ENCODE data around the gene KIAA1755. TPM values are rescaled to one million over a fixed set of nuclear protein-coding genes. Genes with fewer than 3 reads are reported as not detected.

Gene KIAA1755
- 0.66 and 2.7 TPM in 2 replicates for total RNA-seq

DNA sequence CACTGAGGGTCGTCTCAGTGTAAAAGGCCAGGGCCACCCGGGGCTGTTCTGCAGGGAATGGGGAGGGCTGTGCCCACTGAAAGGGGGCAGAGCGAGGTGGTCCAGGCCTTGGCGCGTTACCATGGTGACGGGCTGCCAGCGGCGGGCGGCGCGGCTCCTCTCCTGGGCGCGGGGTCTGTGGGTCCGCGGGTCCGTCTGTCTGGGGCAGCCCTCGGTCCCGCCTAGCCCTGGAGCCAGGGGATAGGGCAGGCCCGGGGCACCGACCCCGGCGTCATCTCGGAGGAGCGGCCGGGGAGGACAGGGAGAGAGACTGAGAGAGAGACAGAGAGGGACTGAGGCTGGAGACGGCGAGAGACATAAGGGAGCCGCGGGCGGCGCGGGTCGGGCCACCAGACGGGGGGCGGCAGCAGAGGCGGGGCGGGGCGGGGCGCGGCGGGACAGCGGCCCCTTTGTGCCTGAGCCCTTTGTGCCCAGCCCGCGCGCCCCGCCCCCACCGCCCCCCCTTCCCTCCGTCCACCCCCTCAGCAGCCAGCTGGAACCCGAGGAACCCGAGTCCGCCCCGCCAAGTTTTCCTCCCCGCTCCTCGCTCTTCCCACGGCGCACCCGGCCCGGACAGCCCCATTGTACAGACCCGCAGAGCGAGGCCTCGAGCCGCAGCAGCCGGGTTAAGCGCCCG is at the start of gene KIAA1755:
Gene KIAA1755, minus strand, starts transcription at position 358 of the 676 bp plus-strand sequence. Its CDS starts 235 bp downstream, at position 123.

GRCh38 chr20:38303908-38304379 is 43.4 kb upstream of the KIAA1755 start, which contains the start of gene BPI:
BPI (plus strand) TSS chr20:38304156; CDS start chr20:38304224, 68 bp downstream.

DNA sequence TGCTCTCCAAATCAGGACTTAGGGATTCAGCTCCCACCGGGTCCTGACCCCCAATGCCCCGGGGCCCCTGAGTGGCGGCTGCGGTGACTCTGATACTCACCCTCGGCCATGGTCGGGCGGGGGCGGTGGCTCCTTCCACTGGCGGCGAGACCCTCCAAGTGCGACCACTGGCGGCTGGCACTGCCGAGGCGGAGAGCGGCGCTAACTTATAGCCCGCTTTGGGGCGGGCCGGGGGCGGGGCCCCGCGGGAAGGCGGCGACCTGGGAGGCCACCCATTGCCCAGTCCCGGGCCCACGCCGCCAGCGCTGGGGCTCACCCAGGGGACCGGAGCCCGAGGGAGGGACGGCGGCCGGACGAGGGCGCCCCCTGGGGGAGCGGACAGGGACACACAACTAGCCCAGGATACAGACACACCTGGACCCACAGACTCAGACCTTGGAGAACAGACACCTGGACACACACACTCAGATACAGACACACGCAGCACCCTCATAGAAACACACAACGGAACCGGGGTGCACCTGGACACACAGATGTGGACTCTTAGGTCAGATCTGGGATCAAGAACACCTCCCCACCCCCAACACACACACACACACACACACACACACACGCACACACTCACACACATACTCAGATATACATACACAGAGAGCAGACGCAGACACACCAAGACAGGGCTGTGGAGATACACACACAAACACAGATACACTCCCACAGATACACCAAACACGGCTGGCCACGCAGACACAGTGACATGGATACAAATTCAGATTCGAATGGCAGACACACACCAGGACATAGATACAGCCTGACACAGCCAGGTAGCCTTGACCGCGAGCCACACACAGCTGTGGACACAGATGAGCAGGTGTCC is 95.2 kb downstream of the KIAA1755 start, which contains the start of gene TGM2:
Gene TGM2, minus strand, starts transcription at position 182 of the 877 bp plus-strand sequence. Its CDS starts 72 bp downstream, at position 110.

Other genes with a start within 250 kb of the KIAA1755 start
- 18.2 and 26.2 TPM in 2 replicates for gene TTI1, start 227.3 kb downstream of the KIAA1755 start, total RNA-seq
- 20.0 and 23.6 TPM in 2 replicates for gene RPRD1B, start 227.0 kb downstream of the KIAA1755 start, total RNA-seq
- gene TGM2, start 95.5 kb downstream of the KIAA1755 start, total RNA-seq = 221 and 411 TPM in 2 replicates
- gene BPI, start 43.4 kb upstream of the KIAA1755 start, total RNA-seq = 0.12 TPM in 1 of 2 replicates, not detected in the other
- gene LBP, start 85.7 kb upstream of the KIAA1755 start, total RNA-seq = not detected in 2 replicates
- gene SNHG17, start 174.6 kb upstream of the KIAA1755 start, total RNA-seq = 7.6 and 11.5 TPM in 2 replicates
- gene RALGAPB, start 212.1 kb upstream of the KIAA1755 start, total RNA-seq = 28.3 and 32.7 TPM in 2 replicates